ENCODE data around the gene KCNT1.

DNA sequence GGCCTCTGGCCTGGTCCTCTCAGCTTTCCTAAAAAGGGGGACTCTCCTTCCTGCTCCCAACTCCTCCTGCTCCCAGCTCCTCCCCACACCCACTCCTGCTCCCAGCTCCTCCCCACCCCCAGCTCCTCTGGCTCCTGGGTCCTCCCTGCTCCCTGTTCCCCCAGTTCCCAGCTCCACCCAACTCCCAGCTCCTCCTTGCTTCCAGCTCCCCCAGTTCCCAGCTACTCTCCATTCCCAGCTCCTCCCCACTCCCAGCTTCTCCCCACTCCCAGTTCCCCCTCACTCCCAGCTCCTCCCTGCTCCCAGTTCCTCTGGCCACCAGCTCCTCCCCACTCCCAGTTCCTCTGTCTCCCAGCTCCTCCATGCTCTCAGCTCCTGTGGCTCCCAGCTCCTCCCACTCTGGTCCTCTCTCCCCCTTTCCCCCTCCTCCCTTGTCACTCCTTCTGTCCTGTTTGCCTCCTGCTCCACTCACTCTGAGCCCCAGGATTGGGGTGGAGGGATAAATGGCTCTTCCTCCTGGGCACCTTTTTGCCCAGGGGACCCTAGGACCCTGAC lies 75.7 kb downstream of the KCNT1 start:
- TF ChIP-seq, protein P1, sequence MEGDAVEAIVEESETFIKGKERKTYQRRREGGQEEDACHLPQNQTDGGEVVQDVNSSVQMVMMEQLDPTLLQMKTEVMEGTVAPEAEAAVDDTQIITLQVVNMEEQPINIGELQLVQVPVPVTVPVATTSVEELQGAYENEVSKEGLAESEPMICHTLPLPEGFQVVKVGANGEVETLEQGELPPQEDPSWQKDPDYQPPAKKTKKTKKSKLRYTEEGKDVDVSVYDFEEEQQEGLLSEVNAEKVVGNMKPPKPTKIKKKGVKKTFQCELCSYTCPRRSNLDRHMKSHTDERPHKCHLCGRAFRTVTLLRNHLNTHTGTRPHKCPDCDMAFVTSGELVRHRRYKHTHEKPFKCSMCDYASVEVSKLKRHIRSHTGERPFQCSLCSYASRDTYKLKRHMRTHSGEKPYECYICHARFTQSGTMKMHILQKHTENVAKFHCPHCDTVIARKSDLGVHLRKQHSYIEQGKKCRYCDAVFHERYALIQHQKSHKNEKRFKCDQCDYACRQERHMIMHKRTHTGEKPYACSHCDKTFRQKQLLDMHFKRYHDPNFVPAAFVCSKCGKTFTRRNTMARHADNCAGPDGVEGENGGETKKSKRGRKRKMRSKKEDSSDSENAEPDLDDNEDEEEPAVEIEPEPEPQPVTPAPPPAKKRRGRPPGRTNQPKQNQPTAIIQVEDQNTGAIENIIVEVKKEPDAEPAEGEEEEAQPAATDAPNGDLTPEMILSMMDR (IDR thresholded peaks at IDR 0.05), result no peak
- no peak for TF ChIP-seq POLR2A (IDR thresholded peaks at IDR 0.05)

Data from esophagus squamous epithelium (tissue), 4 donors.